HG03025 (cell line): ENCODE data around the gene RIPPLY3.

Source experiments
- ATAC-seq: cut with Tn5 transposase; IDR thresholded peaks from one replicate; pipeline ENCODE4 v1.9.1; 2021; ENCODE audit warnings: mild to moderate bottlenecking, moderate library complexity; ENCODE audit not compliant: unreplicated experiment, low FRiP score

Gene RIPPLY3

GRCh38 chr21:37055271-37055855, 48.9 kb downstream of the RIPPLY3 start:
- no peak for ATAC-seq

GRCh38 chr21:37057614-37058013, 51.1 kb downstream of the RIPPLY3 start:
- no peak for ATAC-seq

GRCh38 chr21:37058261-37058660, 51.8 kb downstream of the RIPPLY3 start:
- no peak for ATAC-seq

- no peak for ATAC-seq
These were observed 52.7 kb downstream of the RIPPLY3 start for GRCh38 chr21:37059181-37059580.

GRCh38 chr21:37060296-37060695, 53.8 kb downstream of the RIPPLY3 start:
- ATAC-seq: no peak

GRCh38 chr21:37061926-37062592, 55.6 kb downstream of the RIPPLY3 start:
- no peak for ATAC-seq

- ATAC-seq: no peak
These were observed 56.1 kb downstream of the RIPPLY3 start for GRCh38 chr21:37062593-37062935.

- no peak for ATAC-seq
These were observed 56.9 kb downstream of the RIPPLY3 start for GRCh38 chr21:37063433-37063832.

- no peak for ATAC-seq
These were observed 58.3 kb downstream of the RIPPLY3 start for GRCh38 chr21:37064841-37065240.

- no peak for ATAC-seq
These were observed 59.2 kb downstream of the RIPPLY3 start for GRCh38 chr21:37065561-37066177.
